H1 (cell line): Measurements from ENCODE around the gene POLR2M. TPM values are rescaled to one million over a fixed set of nuclear protein-coding genes. Genes with fewer than 3 reads are reported as not detected.

Experiments
- CHD1 ChIP-seq: IDR thresholded peaks from 2 replicates; pipeline ENCODE4 v1.6.1; 2012; ENCODE audit warnings: low read depth, low read length, improper control_type of control experiment
- SIX5 ChIP-seq: IDR thresholded peaks from 2 replicates; pipeline ENCODE4 v1.6.1; 2011; ENCODE audit warnings: mild to moderate bottlenecking, low read depth, low read length
- TBP ChIP-seq: IDR thresholded peaks from 2 replicates; pipeline ENCODE4 v1.6.1; 2011; ENCODE audit warnings: low read depth, low read length, improper control_type of control experiment
- YY1 ChIP-seq: IDR thresholded peaks from 2 replicates; pipeline ENCODE4 v1.6.1; 2011; ENCODE audit warnings: low read depth, mild to moderate bottlenecking, low read length
- polyA plus RNA-seq, 7 experiments: library from polyadenylated mRNA; depleted of rRNA in 3 of 7; stranded (reverse) in 5 of 7; unstranded in 2 of 7; fragments of >200 nt in 5 of 7; fragments of 200-250 nt in 2 of 7; gene quantifications; 1 replicate in 5 of 7; 2 replicates in 1 of 7; 4 replicates in 1 of 7; pipeline versions ENCODE4 v1.2.1 to v1.2.3, GENCODE V29; 2011 to 2013; ENCODE audit warnings: missing spikeins in 2 of 7, mixed read lengths in 2 of 7
- total RNA-seq: library from RNA; stranded (reverse); fragmentation: NEBNext Ultra II Directional; extraction: Animal tissue kit (Norgen Biotek cat#: 25700); gene quantifications from 2 replicates; pipeline ENCODE4 v1.2.1, GENCODE V29; 2021
- TF ChIP-seq, protein P1 (sequence below): fragments of 300-600 bp; sonication (generic); IDR thresholded peaks from 2 replicates; pipeline ENCODE4 v1.7.1; 2012; ENCODE audit warnings: low read length, moderate library complexity, mild to moderate bottlenecking, inconsistent platforms; ENCODE audit not compliant: insufficient replicate concordance
- TF ChIP-seq, protein P2 (sequence below): IDR thresholded peaks from 2 replicates; pipeline ENCODE4 v1.6.1; 2011; ENCODE audit warnings: low read length, improper control_type of control experiment

POLR2M gene
- total and polyA plus RNA-seq, 2 of the 8 experiments (the other 6 are each of a cell fraction or from before 2014, with no cell fraction given) = 32.7 to 55.1 TPM

DNA sequence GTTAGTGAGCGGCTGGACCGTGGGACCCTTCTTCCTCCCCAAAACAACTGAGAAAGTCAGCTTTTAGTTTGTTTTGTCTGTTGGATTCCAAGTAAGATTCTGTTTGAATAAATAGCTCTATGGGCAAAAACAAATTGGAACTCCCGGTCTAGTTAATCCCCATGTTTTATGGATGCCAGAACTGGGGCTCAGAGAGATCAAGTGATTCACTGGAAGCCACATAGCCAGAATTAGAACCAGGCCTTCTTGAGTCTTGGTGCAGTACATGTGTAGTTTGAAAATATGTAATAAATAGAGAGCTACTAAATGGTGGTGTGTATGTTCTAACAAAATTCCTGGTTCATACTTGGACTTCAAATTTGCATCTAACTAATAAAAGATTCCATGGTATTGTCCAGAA is 29.3 kb upstream of the POLR2M start (continued):
- TF ChIP-seq YY1 = no peak
- no peak for TF ChIP-seq TBP
- no peak for TF ChIP-seq SIX5
- TF ChIP-seq CHD1 = no peak
- TF ChIP-seq, protein P1, sequence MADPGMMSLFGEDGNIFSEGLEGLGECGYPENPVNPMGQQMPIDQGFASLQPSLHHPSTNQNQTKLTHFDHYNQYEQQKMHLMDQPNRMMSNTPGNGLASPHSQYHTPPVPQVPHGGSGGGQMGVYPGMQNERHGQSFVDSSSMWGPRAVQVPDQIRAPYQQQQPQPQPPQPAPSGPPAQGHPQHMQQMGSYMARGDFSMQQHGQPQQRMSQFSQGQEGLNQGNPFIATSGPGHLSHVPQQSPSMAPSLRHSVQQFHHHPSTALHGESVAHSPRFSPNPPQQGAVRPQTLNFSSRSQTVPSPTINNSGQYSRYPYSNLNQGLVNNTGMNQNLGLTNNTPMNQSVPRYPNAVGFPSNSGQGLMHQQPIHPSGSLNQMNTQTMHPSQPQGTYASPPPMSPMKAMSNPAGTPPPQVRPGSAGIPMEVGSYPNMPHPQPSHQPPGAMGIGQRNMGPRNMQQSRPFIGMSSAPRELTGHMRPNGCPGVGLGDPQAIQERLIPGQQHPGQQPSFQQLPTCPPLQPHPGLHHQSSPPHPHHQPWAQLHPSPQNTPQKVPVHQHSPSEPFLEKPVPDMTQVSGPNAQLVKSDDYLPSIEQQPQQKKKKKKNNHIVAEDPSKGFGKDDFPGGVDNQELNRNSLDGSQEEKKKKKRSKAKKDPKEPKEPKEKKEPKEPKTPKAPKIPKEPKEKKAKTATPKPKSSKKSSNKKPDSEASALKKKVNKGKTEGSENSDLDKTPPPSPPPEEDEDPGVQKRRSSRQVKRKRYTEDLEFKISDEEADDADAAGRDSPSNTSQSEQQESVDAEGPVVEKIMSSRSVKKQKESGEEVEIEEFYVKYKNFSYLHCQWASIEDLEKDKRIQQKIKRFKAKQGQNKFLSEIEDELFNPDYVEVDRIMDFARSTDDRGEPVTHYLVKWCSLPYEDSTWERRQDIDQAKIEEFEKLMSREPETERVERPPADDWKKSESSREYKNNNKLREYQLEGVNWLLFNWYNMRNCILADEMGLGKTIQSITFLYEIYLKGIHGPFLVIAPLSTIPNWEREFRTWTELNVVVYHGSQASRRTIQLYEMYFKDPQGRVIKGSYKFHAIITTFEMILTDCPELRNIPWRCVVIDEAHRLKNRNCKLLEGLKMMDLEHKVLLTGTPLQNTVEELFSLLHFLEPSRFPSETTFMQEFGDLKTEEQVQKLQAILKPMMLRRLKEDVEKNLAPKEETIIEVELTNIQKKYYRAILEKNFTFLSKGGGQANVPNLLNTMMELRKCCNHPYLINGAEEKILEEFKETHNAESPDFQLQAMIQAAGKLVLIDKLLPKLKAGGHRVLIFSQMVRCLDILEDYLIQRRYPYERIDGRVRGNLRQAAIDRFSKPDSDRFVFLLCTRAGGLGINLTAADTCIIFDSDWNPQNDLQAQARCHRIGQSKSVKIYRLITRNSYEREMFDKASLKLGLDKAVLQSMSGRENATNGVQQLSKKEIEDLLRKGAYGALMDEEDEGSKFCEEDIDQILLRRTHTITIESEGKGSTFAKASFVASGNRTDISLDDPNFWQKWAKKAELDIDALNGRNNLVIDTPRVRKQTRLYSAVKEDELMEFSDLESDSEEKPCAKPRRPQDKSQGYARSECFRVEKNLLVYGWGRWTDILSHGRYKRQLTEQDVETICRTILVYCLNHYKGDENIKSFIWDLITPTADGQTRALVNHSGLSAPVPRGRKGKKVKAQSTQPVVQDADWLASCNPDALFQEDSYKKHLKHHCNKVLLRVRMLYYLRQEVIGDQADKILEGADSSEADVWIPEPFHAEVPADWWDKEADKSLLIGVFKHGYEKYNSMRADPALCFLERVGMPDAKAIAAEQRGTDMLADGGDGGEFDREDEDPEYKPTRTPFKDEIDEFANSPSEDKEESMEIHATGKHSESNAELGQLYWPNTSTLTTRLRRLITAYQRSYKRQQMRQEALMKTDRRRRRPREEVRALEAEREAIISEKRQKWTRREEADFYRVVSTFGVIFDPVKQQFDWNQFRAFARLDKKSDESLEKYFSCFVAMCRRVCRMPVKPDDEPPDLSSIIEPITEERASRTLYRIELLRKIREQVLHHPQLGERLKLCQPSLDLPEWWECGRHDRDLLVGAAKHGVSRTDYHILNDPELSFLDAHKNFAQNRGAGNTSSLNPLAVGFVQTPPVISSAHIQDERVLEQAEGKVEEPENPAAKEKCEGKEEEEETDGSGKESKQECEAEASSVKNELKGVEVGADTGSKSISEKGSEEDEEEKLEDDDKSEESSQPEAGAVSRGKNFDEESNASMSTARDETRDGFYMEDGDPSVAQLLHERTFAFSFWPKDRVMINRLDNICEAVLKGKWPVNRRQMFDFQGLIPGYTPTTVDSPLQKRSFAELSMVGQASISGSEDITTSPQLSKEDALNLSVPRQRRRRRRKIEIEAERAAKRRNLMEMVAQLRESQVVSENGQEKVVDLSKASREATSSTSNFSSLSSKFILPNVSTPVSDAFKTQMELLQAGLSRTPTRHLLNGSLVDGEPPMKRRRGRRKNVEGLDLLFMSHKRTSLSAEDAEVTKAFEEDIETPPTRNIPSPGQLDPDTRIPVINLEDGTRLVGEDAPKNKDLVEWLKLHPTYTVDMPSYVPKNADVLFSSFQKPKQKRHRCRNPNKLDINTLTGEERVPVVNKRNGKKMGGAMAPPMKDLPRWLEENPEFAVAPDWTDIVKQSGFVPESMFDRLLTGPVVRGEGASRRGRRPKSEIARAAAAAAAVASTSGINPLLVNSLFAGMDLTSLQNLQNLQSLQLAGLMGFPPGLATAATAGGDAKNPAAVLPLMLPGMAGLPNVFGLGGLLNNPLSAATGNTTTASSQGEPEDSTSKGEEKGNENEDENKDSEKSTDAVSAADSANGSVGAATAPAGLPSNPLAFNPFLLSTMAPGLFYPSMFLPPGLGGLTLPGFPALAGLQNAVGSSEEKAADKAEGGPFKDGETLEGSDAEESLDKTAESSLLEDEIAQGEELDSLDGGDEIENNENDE = no peak
- TF ChIP-seq, protein P2, sequence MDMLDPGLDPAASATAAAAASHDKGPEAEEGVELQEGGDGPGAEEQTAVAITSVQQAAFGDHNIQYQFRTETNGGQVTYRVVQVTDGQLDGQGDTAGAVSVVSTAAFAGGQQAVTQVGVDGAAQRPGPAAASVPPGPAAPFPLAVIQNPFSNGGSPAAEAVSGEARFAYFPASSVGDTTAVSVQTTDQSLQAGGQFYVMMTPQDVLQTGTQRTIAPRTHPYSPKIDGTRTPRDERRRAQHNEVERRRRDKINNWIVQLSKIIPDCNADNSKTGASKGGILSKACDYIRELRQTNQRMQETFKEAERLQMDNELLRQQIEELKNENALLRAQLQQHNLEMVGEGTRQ = no peak
- TF ChIP-seq, all 59 proteins: peak for 0
